Inflammatory macrophage (primary cell): ENCODE results near the gene CDC14B.

Experiments used
- DNase-seq, 2 donors: peaks; one replicate each; pipeline ENCODE4 v3.0.0-alpha.2; 2020 to 2022

The CDC14B gene

GRCh38 chr9:96482476-96482875 is 137.2 kb downstream of the CDC14B start:
- DNase-seq = no peak

DNA sequence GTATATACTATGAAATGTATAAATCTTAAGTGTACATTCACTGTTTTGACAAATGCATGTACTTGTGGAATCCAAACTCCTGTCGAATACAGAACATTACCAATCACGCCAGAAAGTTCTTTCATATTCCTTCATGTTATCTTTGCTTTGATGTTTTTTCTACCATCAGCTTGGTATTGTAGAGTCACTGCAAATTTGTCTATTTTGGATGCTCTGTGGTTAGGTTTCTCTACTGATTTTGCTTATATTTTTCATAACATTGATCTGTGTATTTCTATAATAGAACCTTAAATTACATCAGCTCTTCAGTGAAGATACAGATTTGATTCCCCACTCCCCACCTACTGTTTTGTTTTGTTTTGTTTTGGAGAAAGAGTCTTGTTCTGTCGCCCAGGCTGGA is 138.9 kb downstream of the CDC14B start:
- DNase-seq = no peak

DNA sequence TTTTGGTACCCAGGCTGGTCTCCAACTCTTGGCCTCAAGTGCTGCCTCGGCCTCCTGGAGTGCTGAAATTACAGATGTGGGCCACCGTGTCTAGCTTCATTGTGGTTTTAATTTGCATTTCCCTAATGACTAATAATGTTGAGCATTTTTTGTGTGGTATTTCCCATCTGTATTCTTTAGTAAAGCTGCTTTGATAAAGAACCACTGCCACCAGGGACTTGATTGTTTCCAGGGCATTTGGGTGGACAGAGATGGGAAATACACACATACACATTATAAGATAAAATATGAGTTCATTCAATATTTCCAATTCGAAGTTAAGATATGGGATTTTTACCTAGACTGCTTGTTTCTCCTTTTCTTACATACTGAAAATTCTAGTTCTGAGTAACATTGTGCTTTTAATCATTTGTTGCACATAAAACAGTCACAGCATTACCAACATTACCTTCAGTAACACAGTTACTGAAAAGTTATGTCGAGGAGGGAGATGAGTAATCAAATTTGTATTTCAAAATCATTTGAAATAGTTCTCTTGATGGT is 140.7 kb downstream of the CDC14B start:
- no peak for DNase-seq

- DNase-seq = no peak
Measured at GRCh38 chr9:96476591-96476990, 143.1 kb downstream of the CDC14B start.

DNA sequence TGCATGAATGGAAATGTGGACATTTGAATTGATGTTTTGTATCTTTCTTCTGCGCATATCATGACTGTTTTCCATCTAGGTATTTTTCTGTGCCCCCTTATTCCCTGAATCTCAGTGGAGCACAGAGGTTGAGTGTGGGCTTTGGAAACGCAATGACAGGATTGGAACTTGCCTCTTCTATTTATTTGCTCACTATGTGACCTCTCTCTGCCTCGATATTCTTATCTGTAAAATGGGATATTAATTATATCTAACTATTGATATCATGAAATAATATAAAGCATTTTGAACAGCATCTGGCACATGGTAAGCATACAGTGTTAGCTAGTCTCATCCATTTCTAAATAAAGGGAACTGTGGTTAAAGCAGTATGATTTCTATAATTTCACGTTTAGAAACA is 143.6 kb downstream of the CDC14B start:
- DNase-seq = no peak

DNA sequence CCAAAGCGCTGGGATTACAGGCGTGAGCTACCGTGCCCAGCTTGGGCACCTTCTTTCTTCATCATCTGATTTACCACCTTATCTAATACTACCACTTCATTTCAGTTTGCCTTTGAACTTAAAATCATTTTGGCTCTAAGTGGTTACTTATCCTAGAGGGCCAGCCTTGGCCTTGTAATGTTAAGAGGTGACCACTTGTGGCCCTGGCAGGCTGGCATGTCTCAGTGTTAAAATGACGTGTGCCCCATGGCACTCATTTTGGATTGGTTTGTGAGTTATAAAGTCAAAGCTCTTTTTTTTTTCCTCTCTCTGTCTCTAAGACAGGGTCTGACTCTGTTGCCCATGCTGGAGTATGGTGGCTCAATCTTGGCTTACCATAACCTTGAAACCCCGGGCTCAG is 151.9 kb downstream of the CDC14B start:
- DNase-seq = no peak

- DNase-seq = no peak
Measured at GRCh38 chr9:96464426-96464825, 155.2 kb downstream of the CDC14B start.

GRCh38 chr9:96462541-96462940 is 157.1 kb downstream of the CDC14B start:
- no peak for DNase-seq

DNA sequence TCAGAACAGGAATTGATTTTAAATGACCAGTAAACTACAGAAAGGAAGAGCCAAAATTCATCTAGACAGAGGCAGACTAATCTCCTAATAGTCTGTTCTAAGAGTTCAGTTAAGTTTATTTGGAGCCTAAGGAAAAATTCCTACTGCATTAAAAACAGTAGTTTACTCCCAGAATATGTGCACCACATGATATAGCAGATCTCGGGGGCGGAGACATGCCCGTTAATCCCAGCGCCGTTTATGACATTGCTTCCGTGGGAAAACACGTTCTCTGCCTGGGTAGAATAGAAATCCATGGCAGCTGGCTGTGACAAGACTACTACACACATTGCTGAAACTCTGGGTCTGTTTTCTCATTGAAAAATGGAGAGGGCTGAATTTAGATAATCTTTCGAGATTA is 158.3 kb downstream of the CDC14B start:
- no peak for DNase-seq

GRCh38 chr9:96460882-96461281 is 158.8 kb downstream of the CDC14B start:
- DNase-seq = no peak

DNA sequence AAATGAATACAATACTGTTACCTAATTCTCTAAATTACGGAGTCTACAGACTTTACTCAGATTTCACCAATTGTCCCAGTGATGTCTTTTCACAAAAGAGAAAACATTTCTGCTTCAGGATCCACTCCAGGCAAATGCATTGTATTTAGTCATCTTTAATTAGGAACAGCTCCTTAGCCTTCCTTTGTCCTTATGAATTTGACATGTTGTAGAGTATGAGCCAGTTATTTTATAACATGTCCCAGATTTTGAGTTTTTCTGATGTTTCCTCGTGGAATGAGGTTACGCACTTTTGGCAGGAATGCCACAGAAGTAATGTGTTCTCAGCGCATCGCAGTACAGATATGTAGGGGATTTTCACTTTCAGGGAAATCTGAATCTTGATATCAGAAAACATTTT is 159.2 kb downstream of the CDC14B start:
- DNase-seq = no peak

DNA sequence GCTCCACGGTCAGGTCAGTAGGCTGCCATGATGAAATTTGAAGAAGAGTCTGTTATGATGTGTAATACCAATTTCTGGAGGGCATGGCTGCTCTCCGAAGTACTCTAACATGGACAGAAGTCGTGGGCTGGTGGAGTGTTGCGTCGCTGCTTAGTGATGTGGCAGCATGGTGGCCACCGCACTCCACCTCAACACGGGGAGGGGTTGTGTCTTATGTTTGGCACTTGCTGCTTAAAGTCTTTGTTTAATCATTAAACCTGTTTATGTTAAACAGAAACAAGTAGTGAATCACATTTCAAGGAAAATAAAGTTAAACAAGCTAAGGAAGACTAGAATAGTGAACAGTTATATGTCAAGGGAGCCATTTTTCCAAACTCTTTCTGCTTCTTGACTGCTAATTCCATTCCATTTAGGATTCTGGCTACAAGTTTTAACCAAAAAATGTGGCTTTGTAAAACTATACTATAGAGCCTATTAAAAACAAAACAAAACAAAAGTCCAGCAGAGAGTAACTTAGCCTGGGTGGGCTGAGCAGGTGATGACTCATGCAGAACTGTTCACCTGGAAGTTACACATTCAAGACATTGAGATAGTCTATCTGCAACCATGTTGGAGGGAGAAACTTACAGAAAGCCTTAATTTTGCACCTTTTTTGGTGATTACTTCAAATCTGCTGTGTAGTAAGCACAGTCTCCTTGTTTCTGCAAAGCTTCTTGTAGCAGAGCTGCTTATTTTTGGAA is 160.2 kb downstream of the CDC14B start:
- no peak for DNase-seq

DNA sequence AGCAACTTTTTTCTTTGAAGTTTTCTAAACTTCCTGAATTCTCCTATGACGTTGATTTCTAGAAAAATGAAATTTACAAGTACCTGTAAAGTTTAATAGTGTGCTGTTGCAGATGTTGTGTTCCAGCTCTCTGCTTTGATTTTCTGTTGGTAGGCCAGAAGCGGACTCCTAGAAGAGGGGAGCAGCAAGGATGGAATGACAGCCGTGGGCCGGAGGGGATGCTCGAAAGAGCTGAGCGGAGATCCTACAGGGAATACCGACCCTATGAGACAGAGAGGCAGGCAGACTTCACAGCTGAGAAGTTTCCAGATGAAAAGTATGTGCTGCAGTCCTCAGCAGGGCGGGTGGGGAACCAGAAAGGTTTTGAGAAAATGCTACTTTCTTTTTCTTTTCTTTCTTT is 161.4 kb downstream of the CDC14B start:
- DNase-seq = no peak

DNA sequence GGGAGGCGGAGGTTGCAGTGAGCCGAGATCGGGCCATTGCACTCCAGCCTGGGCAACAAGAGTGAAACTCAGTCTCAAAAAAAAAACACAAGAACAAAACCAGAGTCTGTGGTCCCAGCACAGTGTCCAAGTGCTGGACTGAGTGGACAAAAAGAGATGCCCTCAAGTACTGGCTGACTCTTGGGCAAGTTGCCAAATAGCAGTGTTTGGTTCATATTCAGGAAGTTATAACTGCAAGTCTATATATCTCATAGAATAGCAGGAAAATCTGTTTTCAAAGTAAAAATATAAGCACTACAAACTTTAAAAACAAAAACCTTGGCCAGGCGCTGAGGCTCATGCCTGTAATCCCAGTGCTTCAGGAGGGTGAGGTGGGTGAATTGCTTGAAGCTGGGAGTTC is 162.4 kb downstream of the CDC14B start:
- peak; percentile 9 to 17 for DNase-seq

GRCh38 chr9:96453625-96454024 is 166.0 kb downstream of the CDC14B start:
- DNase-seq = no peak

DNA sequence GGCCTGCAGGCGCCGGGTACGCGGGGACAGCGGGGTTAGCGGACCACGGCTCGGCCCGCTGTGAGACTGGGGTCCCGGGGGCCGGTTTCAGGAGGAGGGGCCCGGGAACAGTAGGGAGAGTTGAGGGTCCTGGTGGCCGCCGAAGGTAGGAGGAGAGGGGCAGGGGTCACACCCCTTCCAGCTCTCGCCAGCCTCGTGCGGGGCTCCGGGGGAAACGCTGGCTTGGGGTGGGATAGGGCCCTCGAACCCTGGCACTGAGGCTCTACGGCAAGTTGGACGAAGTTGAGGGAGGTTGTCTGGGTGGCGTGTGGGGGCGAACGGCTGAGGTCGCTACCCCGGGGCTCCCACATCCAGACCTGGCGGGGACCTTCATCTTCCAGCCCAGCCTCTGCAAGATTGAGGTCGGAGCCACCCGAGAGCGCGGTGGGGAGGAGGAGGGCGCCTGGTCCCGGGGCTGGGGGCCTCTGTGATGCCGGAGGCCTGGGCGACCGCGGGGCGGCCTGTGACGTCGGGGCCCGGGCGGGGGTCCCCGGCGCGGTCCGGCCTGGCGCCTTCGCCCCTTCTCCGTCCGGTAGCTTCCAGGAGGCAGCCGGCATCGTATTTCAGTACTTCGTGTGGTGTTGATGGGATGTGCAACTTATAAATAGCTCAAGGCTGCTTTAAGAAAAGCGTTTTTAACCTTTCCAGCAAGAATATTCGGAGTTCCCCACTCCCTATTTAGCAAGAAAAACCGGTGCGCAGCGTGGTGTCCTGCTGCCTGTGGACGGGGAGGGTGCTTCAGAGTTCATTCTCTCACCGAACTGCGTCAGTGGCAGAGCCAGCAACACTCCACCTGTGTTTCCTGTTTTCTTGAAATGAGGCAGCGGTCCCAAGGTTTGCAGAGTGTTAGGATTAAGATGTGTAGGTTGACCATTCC is 168.8 kb downstream of the CDC14B start:
- DNase-seq = no peak
